Breast epithelium (tissue), 4 donors: ENCODE measurements around the gene IGSF21. TPM values are rescaled to one million over a fixed set of nuclear protein-coding genes. Genes with fewer than 3 reads are reported as not detected.

ENCODE experiments used
- DNase-seq, 2 donors: peaks; one replicate each; pipeline ENCODE4 v3.0.0-alpha.2; 2019; ENCODE audit warnings: low spot score in 2 of 2
- H3K27ac ChIP-seq, 2 donors: fragments of 200-600 bp; sonication (generic) in 1 of 2; one replicate each; pipeline ENCODE4 v1.5.1; 2016 to 2019; ENCODE audit warnings: mild to moderate bottlenecking in 1 of 2
- H3K27me3 ChIP-seq, 2 donors: fragments of 200-600 bp; sonication (generic) in 1 of 2; one replicate each; pipeline versions ENCODE4 v1.5.1 to v1.6.0; 2017 to 2019; ENCODE audit warnings: control low read depth in 1 of 2, mild to moderate bottlenecking in 1 of 2
- H3K36me3 ChIP-seq: fragments of 200-600 bp; one replicate; pipeline ENCODE4 v1.5.1; 2019
- H3K4me1 ChIP-seq, 2 donors: fragments of 200-600 bp; sonication (generic); one replicate each; pipeline ENCODE4 v1.5.1; 2016 to 2019; ENCODE audit warnings: control low read depth in 1 of 2
- H3K4me3 ChIP-seq, 3 donors: fragments of 200-600 bp; sonication (generic); 1 replicate in 2 of 3; 2 replicates in 1 of 3; pipeline ENCODE4 v1.5.1; 2016 to 2019; ENCODE audit warnings: mild to moderate bottlenecking in 3 of 3, moderate library complexity in 2 of 3
- H3K9me3 ChIP-seq, 2 donors: fragments of 200-600 bp; sonication (generic) in 1 of 2; one replicate each; pipeline ENCODE4 v1.5.1; 2016 to 2019; ENCODE audit warnings: control low read depth in 1 of 2
- CTCF ChIP-seq, 3 donors: fragments of 450-650 bp; IDR thresholded peaks; one replicate each; pipeline ENCODE4 v1.5.1; 2016 to 2017; ENCODE audit warnings: antibody characterized with exemption in 3 of 3, mild to moderate bottlenecking in 3 of 3, moderate library complexity in 3 of 3
- POLR2A ChIP-seq: fragments of 450-650 bp; IDR thresholded peaks from one replicate; pipeline ENCODE4 v1.6.1; 2016; ENCODE audit warnings: antibody characterized with exemption, mild to moderate bottlenecking, moderate library complexity
- POLR2AphosphoS5 ChIP-seq, 3 donors: sonication (generic); formaldehyde crosslinking; IDR thresholded peaks; one replicate each; pipeline ENCODE4 v1.6.1; 2017; ENCODE audit warnings: antibody characterized with exemption in 3 of 3
- intact Hi-C: fragments of 100-400 bp; cut with DNase I; formaldehyde crosslinking; loops from one replicate; pipeline ENCODE4 v1.15.1; 2023; ENCODE audit warnings: low total_unique reads
- total RNA-seq, 3 donors: library from RNA; depleted of rRNA; stranded (reverse); fragments of >200 nt; gene quantifications; one replicate each; pipeline ENCODE4 v1.1.0, GENCODE V29; 2016

Gene IGSF21
- total RNA-seq, 3 donors from 2014 or later: 4.8 to 9.5 (median 4.8) TPM

DNA sequence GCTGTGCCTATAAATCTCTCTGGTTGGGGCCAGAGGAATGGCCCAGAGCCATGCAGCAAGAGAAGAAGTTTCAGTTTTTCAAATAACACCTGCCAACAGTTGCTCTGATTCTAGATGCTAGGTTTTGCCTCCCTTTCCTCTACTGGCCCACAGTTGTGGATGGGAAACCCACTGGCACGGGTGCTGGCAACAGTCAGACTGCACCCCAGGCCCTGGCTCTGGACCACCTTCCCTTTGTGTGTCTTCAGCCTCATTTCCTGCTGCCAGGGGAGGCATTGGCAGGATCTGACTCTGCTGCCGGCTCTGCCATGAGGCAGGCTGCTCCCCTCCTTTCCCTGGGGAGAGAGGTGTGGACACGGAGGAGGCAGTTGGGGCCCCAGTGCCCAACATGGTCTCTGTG is 142.0 kb downstream of the IGSF21 start:
- H3K4me3 ChIP-seq: no peak overlapping the region
- H3K27me3 ChIP-seq: peaks cover 0 to 16% of the 10 kb centered on the region in 2 donors
- H3K36me3 ChIP-seq: no peaks in the 10 kb centered on the region
- no peaks in the 10 kb centered on the region for H3K4me1 ChIP-seq
- no peak for DNase-seq
- H3K9me3 ChIP-seq: peaks cover 7 to 14% of the 10 kb centered on the region in 2 donors
- no peak for TF ChIP-seq POLR2AphosphoS5 (IDR thresholded peaks at IDR 0.05)
- no peak for TF ChIP-seq POLR2A
- no peak for TF ChIP-seq CTCF (IDR thresholded peaks at IDR 0.05)
- H3K27ac ChIP-seq: no peak overlapping the region
- intact Hi-C loops: no loop called here

GRCh38 chr1:18253093-18253492 is 145.5 kb downstream of the IGSF21 start:
- intact Hi-C loops: no loop called here
- H3K9me3 ChIP-seq: peaks cover 7 to 14% of the 10 kb centered on the region in 2 donors
- no peak overlapping the region for H3K4me3 ChIP-seq
- TF ChIP-seq CTCF (IDR thresholded peaks at IDR 0.05) (no peak), POLR2A (no peak), POLR2AphosphoS5 (IDR thresholded peaks at IDR 0.05) (no peak)
- no peaks in the 10 kb centered on the region for H3K4me1 ChIP-seq
- H3K27me3 ChIP-seq: peaks cover 0 to 26% of the 10 kb centered on the region in 2 donors
- DNase-seq: no peak
- no peaks in the 10 kb centered on the region for H3K36me3 ChIP-seq
- H3K27ac ChIP-seq: no peak overlapping the region

- TF ChIP-seq POLR2A (no peak), POLR2AphosphoS5 (IDR thresholded peaks at IDR 0.05) (no peak), CTCF (IDR thresholded peaks at IDR 0.05) (no peak)
- Histone ChIP-seq H3K27ac (no peak overlapping the region), H3K4me3 (no peak overlapping the region), H3K36me3 (no peaks in the 10 kb centered on the region), H3K4me1 (no peaks in the 10 kb centered on the region), H3K9me3 (peaks cover 2 to 3% of the 10 kb centered on the region in 2 donors), H3K27me3 (peaks cover 0 to 30% of the 10 kb centered on the region in 2 donors)
- DNase-seq: peak in 1 of 2 donors; percentile 66
- intact Hi-C loops: no loop called here
Observed at GRCh38 chr1:18256282-18257235, 149.0 kb downstream of the IGSF21 start.

GRCh38 chr1:18257778-18258177 is 150.2 kb downstream of the IGSF21 start:
- Histone ChIP-seq H3K9me3 (no peaks in the 10 kb centered on the region), H3K27me3 (peaks cover 0 to 42% of the 10 kb centered on the region in 2 donors), H3K4me1 (no peaks in the 10 kb centered on the region), H3K4me3 (no peak overlapping the region), H3K27ac (no peak overlapping the region), H3K36me3 (no peaks in the 10 kb centered on the region)
- TF ChIP-seq POLR2A (no peak), CTCF (IDR thresholded peaks at IDR 0.05) (no peak), POLR2AphosphoS5 (IDR thresholded peaks at IDR 0.05) (no peak)
- no peak for DNase-seq
- intact Hi-C loops: no loop called here

DNA sequence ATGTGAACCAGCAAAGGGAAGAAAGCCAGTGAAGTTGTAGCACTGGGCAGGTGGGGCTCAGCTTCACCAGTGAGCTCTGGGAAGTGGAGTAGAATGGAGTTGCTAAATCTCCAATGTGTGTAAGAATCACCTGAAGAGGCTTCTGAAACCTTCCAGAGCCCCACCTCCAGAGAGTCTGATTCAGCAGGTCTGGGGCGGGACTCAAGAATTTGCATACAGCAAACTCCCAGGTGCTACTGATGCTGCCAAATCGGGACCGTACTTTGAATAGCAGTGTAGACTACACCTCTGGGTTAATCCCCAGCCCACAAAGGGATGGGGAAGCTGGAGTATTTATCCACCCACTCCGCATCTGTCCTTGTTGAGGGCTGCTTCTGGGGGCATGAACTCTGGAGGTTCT is 154.3 kb downstream of the IGSF21 start:
- intact Hi-C loops: no loop called here
- H3K4me1 ChIP-seq: no peaks in the 10 kb centered on the region
- H3K27me3 ChIP-seq: peaks cover 0 to 45% of the 10 kb centered on the region in 2 donors
- H3K27ac ChIP-seq: no peak overlapping the region
- TF ChIP-seq POLR2A (no peak), POLR2AphosphoS5 (IDR thresholded peaks at IDR 0.05) (no peak), CTCF (IDR thresholded peaks at IDR 0.05) (no peak)
- H3K9me3 ChIP-seq: no peaks in the 10 kb centered on the region
- no peak for DNase-seq
- H3K36me3 ChIP-seq: no peaks in the 10 kb centered on the region
- H3K4me3 ChIP-seq: no peak overlapping the region
